HG02642 (cell line): ENCODE data around the gene ABCB6.

ENCODE experiments used
- ATAC-seq: cut with Tn5 transposase; IDR thresholded peaks from one replicate; pipeline ENCODE4 v1.9.1; 2021; ENCODE audit warnings: mild to moderate bottlenecking; ENCODE audit not compliant: unreplicated experiment, poor library complexity

The ABCB6 gene

DNA sequence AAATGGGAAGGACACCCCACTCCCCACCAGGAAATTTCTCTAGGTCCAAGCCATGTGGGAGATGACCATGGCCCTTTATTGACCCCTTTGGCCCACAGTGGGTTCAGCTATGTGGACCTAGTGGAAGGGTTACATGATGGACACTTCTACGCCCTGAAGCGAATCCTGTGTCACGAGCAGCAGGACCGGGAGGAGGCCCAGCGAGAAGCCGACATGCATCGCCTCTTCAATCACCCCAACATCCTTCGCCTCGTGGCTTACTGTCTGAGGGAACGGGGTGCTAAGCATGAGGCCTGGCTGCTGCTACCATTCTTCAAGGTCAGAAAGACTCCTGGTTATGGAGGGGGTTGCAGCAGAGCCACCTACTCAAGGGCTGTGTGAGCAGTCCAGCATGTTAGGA is 27.8 kb upstream of the ABCB6 start:
- no peak for ATAC-seq

- no peak for ATAC-seq
Measured at GRCh38 chr2:219245899-219246230, 27.1 kb upstream of the ABCB6 start.

DNA sequence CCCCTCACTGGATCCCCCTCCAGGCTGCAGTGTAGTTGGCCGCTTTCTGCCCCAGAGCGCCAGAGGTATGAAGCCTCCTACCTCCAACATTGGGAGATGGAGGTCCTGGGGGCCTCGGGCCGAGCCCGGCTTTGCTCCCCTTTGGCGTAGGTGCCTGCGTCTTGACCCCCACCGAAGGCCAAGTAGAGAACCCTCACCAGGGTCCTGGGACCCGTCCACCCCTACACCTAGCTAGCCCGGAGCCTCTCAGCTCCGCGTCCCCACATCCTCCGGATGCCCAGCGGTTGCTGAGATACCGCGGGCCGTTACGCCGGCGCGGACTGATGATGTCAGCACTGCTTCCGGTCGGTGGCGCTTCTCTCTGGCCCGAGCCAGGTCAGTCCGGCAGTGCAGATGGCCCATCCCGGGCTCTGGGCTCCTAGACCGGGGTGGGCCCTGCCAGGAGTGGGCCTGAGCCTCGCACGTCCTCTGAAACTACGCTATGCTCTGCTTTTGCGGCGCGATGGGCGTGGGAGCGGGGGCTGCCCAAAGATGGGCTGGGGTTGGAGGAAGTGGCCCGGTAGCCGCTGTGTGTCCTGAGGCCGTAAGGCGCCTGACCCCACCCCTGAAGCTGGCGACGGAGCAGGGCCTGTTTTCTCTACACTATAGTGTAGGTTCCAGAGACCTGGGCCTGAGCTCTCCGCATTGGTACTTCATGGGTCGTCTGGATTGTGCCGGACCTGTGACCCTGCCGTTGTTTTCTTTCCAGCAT is 26.6 kb upstream of the ABCB6 start, which contains the start of the genes GLB1L and STK16:
TSS of gene GLB1L (minus strand) at position 297 of the 751 bp plus-strand sequence. CDS start 1,871 bp downstream, outside the sequence.
TSS of gene STK16 (plus strand) at position 332 of the 751 bp plus-strand sequence. CDS start 521 bp downstream, outside the sequence.
- ATAC-seq = peak; percentile 73

DNA sequence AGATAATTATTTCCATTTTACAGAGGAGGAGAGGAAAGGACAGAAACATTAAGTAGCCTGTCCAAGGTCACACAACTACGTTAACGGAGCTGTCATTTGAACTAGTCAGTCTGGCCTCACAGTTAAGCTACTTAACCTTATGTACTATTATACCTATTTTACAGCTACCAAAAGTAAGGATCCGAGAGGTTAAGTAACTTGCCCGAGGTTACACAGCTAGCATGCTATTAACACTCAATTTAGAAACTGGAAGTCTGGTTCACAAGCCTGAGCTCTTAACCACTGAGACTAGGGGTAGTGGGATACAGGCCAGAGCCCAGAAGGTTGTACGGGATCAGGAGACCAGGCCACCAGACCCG is 26.0 kb upstream of the ABCB6 start:
- no peak for ATAC-seq

DNA sequence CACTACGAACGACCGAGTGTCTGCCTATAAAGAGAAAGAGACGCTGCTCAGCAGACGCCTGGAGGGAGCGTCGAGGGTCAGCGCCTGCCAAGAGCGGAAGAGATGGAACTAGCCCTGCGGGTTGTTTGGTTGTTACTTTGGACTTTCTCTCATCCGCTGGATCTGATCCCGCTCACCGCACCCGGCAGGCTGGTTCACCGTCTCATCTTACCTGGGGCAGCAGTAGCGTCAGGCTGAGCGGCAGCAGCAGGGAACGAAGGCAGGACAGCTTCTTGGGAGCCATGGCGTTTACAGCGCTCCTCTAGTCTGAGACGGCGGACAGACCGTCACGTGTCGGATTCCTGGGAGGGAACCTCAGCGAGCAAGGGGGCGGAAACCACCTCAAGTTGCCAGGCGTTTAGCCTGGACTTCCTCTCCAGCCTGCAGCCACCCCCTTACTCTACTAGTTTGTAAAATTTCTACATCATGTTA is 24.6 kb upstream of the ABCB6 start:
- no peak for ATAC-seq

GRCh38 chr2:219234331-219234730 is 15.6 kb upstream of the ABCB6 start:
- no peak for ATAC-seq

- peak; percentile 20 for ATAC-seq
Measured at GRCh38 chr2:219230059-219230540, 11.3 kb upstream of the ABCB6 start.

DNA sequence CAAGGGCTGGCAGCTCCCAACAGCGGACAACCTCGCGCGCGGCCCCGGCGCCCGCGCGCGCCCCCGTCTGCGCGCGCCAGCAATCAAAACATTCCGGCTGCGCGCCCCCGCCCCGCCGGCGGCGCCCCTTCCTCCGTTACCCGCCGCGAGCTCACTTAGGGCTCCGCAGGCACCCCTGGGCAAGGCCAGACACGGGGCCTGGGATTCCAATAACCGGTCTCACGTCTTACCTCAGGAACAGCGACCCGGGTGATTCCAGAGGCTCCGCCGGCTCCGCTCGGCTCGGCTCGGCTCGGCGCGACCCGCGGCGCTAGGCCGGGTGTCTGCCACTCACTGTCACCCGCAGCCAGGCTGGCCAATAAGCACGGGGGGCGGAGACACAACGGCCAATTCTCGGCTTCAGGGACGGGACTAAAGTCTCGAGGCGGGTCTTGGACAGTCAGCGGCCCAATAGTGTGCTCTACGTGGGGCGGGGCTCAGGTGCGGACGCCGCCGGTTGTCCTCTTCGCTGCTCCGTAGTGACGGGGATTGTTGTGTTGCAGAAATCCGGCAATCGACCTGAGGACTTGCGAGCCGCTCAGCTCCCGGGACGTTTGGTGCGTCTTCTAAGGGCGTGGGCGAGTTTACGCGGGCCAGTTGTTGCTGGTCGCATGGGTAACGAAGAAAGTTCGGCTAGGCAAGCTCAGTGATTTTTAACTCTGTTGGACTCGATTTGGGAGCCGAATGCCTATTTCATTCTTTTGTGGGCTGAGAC is 10.7 kb upstream of the ABCB6 start, which contains the start of the genes ANKZF1 and ATG9A:
TSS of gene ANKZF1 (plus strand) at position 502 of the 754 bp plus-strand sequence. CDS start 452 bp downstream, outside the sequence.
TSS of gene ATG9A (minus strand) at position 332 of the 754 bp plus-strand sequence. CDS start 1,612 bp downstream, outside the sequence.
- peak; percentile 96 for ATAC-seq

DNA sequence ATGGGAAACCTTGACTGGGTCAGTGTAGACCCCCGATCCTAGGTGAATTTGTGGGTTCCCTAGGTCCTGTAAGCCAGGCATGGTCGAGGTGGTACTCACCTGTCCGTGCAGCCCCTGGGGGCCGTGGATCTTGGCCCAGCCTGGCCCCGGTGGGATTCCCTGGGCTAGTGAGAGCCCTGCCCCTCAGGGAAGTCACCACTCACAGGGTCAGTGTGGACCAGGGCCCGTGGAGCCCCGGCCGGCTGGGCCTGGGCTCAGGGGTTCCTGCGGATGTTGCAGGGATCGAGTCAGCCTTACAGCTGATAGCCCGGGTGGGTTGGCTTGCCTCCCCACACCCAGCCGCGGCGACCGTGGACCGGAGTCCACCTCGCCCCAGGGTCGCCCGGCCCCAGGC is 10.2 kb upstream of the ABCB6 start:
- no peak for ATAC-seq

DNA sequence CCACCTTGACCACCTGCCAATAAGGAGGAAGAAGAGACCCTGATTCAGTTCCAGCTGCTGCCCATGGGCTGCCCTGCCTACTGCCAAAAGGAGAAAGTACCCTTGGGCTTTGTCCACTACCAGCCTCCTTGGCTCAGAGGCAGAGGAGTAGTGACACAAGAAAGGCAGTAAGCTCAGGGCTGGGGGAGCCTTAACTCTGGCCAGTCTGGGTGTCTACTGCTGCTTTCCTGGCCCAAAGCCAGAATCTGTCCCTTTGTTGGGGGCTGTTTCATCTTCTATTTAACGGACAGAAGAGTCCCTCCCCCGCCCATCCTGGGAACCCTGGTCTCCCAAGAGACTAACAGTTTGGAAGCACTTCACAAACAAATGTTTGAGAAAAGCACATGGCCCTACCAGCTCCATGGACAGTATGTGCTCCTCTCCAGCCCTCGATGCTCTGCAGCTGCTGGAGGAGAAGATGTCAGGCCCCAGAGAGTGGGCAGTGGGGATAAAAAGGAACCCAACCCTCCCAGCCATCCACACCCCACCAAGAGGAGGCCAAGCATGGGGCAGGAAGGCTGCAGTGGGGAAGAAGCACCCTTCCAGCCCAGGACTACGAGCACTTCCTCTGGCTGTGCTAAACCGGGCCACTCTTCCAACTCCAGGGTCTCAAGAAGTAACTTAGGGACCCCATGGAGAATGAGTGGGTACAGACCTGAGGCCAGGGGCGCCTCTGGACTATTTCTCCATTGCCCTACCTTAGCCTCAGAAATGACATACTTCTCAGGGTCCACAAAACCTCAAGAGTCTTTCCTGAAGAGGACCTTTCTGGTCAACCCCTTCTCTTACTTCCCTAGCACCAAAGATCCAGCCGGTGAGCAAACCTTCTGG is 9.5 kb upstream of the ABCB6 start:
- ATAC-seq = no peak

DNA sequence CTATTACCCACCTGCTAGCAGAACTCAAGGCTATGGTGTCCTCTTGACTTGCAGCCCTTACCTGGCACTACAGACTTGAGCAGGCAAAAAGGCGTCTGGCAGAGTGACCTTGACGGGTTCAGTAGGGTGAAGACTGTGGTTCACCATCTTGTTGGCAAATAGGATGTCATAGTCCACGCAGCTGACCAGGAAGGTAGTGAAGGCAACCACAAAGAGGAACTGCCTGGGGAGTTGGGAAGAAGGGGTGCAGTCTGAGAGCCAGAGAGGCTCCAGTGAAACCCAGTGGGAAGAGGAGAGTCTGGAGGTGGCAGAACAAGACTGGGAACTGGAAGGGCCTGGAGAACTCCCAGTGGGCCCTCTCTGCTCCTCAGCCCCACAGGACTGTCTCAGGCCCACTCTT is 6.6 kb upstream of the ABCB6 start:
- ATAC-seq = no peak

DNA sequence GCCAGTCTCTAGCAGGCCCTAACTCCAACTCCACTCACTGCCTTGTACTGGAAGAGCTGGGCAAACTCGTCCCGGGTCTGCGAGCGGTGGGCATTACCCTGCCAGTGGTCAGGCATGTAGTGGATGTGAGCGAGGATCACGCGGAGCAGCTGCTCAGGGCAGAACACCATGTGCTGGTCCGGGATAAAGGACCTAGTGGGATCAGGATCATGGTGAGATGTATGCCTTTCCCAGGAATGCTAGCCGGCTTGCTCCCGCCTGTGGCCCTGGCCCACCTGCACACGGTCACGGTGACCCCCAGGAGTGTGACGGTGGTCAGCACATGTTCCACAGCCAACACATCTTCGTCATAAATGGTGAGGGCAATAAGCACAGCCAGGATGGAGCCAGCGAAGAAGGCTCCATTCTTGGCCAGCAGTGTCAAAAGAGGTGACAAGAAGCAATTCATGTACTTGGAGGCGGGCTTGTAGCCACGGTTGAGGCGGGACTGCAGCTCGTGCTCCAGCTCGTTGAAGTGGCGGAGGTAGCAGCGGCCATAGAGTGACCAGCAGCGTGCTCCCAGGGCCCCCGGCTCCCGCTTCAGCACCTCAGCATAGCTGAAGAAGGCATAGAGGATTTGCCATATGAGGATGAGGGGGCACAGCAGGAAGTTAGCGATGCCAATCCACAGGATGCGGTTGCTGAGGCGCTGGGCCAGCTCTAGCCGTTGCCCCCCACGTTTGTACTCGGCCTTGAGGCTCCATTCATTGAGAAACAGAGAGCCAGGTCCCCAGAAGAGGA is 5.3 kb upstream of the ABCB6 start:
- no peak for ATAC-seq

- ATAC-seq = no peak
Measured at GRCh38 chr2:219221957-219222518, 3.3 kb upstream of the ABCB6 start.

DNA sequence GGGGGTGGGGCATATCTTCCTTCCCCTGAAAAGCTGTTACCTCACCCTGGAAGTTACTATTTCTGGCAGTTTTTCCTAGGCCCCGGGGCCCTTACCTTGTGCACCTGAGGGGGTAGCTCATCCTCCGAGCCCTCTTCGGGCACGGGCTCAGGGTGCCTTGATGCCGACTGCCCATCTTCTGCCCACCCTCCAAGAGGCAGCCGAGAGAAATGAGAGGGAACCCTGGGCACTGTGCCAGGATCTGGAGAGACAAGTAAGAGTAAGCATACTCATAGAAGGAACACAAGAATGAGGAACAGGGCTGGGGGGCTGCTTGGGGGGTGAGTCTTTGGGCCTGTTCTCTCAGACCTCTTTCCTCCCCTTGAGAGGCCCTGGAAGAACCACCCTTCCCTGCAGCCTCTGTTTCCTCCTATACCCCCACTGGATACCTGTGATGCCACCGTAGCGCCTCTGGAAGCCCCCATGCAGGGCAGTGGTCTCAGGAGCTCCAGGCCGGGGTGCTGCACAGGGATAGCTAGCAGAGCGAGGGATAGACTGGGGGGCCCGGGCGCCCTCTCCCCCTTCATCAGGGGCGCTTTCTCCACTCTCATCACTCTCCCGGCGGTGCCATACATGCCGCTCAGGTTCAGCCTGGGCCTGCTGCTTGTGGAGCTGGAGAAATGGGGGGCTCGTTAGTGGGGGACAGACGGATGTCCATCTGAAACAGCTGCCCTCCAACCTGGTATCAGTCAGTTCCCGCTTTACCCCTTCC is 2.1 kb upstream of the ABCB6 start:
- no peak for ATAC-seq

- no peak for ATAC-seq
Measured at GRCh38 chr2:219219784-219220532, 1.2 kb upstream of the ABCB6 start.

DNA sequence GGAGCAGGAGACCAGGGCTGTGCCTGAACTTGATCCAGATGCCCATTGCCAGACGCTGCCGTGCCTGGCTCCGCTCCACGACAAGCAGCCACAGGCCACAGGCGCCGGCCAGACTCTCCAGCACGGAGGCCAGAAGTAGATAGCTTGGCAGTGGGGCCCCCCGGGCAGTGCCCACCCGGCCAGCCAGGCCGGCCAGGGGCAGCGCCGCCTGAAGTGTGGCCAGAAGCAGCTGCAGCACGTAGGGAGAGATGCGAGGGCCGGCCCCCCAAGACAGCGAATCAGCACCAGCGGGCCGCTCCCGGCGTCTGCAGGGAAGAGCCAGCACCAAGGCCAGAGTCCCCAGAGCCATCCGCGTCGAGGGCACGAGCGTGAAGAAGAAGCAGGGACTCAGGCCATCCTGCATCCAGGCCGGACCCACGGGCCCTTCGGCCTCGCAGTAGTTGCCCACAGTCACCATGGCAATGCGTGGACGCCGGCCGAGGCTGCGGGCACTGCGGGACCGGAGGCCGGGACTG is 484 bp downstream of the ABCB6 start:
- peak; percentile 30 for ATAC-seq

- no peak for ATAC-seq
Measured at GRCh38 chr2:219216535-219216915, 2.2 kb downstream of the ABCB6 start.
